ENCODE results near the gene SOHLH1. TPM values are rescaled to one million over a fixed set of nuclear protein-coding genes. Genes with fewer than 3 reads are reported as not detected.

The SOHLH1 gene
- total RNA-seq, 1 donor from 2014 or later, result not detected

DNA sequence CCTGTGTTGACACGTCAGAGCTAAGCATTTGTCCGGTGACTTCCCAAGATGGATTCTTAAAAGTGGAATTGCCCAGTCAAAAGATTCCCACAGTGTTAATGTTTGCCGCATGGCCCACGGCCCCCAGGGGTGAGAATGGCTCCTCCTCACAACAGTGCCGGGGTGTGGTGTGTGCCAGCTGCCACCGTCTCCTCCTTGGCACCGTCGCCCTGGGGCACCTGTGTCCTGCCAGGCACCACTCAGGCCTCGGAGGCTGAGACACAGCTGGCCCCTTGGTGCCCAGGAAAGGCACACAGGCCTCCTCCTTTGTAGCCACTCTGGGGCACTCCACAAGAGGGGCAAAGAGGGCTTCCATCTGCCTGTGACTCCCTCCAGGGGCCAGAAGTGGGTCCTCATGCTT lies 7.0 kb upstream of the SOHLH1 start:
- H3K27me3 ChIP-seq, result peaks cover 10% of the 10 kb centered on the region
- no peaks in the 10 kb centered on the region for H3K9me3 ChIP-seq
- intact Hi-C loops (cut with DNase I), result no loop called here

GRCh38 chr9:135705376-135705775 lies 6.1 kb upstream of the SOHLH1 start:
- DNase-seq (ENCODE audit: low spot score in 2 of 2), result no peak
- Histone ChIP-seq H3K27me3 (peaks cover 10% of the 10 kb centered on the region), H3K9me3 (no peaks in the 10 kb centered on the region), H3K27ac (no peak overlapping the region), H3K4me3 (no peak overlapping the region), H3K36me3 (no peaks in the 10 kb centered on the region), H3K4me1 (peaks cover 6 to 7% of the 10 kb centered on the region in 2 donors)
- intact Hi-C loops (cut with DNase I), result no loop called here
- TF ChIP-seq CTCF (IDR thresholded peaks at IDR 0.05), result no peak

More for the DNA sequence above, 7.0 kb upstream of the SOHLH1 start:
- DNase-seq (ENCODE audit: low spot score in 2 of 2), result no peak
- no peak overlapping the region for H3K27ac ChIP-seq
- H3K36me3 ChIP-seq, result no peaks in the 10 kb centered on the region
- peaks cover 6 to 7% of the 10 kb centered on the region in 2 donors for H3K4me1 ChIP-seq
- TF ChIP-seq CTCF (IDR thresholded peaks at IDR 0.05), result no peak
- no peak overlapping the region for H3K4me3 ChIP-seq

GRCh38 chr9:135704483-135704882 lies 5.2 kb upstream of the SOHLH1 start:
- TF ChIP-seq CTCF (IDR thresholded peaks at IDR 0.05), result no peak
- H3K4me1 ChIP-seq, result peaks cover 6 to 7% of the 10 kb centered on the region in 2 donors
- H3K27me3 ChIP-seq, result peaks cover 10% of the 10 kb centered on the region
- H3K36me3 ChIP-seq, result no peaks in the 10 kb centered on the region
- H3K4me3 ChIP-seq, result no peak overlapping the region
- H3K9me3 ChIP-seq, result no peaks in the 10 kb centered on the region
- no peak for DNase-seq (ENCODE audit: low spot score in 2 of 2)
- no peak overlapping the region for H3K27ac ChIP-seq
- intact Hi-C loops (cut with DNase I), result no loop called here

DNA sequence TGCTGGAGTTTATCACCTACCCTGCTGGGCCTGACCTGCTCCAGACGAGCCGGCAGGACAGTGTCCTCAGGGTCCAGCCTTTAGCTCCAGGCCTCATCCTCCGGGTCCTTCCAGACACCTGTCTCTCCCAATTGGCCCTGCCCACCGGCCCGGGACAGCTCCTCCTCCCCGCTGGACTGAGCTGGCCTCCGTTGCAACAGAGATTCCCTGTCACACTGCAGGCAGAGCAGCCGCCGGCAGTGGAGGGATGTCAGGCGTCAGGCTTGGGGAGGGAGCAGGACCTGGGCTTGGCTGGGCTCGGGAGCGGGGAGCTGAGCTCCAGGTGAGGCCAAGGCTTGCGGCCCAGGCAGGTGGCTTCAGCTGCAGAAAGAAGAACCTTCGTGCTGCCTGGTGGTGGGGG lies 4.4 kb upstream of the SOHLH1 start:
- Histone ChIP-seq H3K36me3 (no peaks in the 10 kb centered on the region), H3K27ac (no peak overlapping the region), H3K9me3 (no peaks in the 10 kb centered on the region), H3K4me1 (peaks cover 6 to 7% of the 10 kb centered on the region in 2 donors), H3K27me3 (peaks cover 10% of the 10 kb centered on the region), H3K4me3 (no peak overlapping the region)
- no peak for TF ChIP-seq CTCF (IDR thresholded peaks at IDR 0.05)
- intact Hi-C loops (cut with DNase I), result no loop called here
- no peak for DNase-seq (ENCODE audit: low spot score in 2 of 2)

DNA sequence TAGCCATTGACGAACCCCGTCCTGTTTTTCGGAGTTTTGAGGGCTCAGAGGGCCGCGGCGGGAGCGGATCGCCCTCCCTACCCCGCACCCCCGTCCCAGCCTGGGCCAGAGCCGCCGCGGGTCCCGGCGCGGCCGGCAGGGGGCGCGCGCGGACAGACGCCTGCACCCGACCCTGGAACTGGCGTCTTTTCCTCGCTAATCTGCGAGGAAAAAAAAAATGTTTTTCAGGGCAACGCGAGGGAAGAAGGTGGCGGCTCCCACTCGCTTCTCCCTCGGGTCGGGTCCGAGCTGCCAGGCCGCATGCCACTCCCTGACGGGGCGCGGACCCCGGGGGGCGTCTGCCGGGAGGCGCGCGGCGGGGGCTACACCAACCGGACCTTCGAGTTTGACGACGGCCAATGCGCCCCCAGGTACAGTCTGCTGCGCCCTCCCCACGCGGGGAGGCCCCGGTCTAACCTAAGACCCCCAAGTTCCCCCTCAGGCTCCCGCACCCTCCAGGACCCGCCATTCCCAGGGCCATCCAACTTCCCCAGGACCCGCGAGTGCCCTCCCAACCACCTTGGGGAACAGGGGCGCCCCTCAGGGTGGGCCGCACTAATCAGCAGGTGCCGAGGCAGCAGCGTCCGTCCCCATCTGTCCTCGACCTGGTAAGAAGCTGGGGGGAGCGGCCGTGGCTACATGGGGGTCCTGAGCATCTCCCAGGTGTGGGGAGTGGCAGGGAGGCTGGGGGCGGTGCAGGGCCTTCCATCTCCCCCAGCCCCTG lies 2.9 kb upstream of the SOHLH1 start, which contains the start of gene KCNT1:
KCNT1 (plus strand) TSS at position 227 of the 763 bp plus-strand sequence; CDS start at position 301, 74 bp downstream.
- intact Hi-C loops (cut with DNase I), result no loop called here
- Histone ChIP-seq H3K27me3 (peaks cover 10% of the 10 kb centered on the region), H3K36me3 (no peaks in the 10 kb centered on the region), H3K9me3 (no peaks in the 10 kb centered on the region), H3K4me3 (peak within 1 kb of the TSS; percentile 31), H3K4me1 (peaks cover 6 to 7% of the 10 kb centered on the region in 2 donors), H3K27ac (no peak within 1 kb of the TSS)
- DNase-seq (ENCODE audit: low spot score in 2 of 2), result no peak
- peak; percentile 41 to 72 (median 64) for TF ChIP-seq CTCF (IDR thresholded peaks at IDR 0.05)
